Keratinocyte (primary cell): Measurements from ENCODE around the gene NMNAT2. TPM values are rescaled to one million over a fixed set of nuclear protein-coding genes. Genes with fewer than 3 reads are reported as not detected.

Experiments used
- DNase-seq: peaks from one replicate; pipeline ENCODE4 v3.0.0-alpha.2; 2011; ENCODE audit warnings: low read depth, missing footprints, low spot score
- FAIRE-seq: peaks from 2 replicates; lab custom pipeline; 2011; peaks lifted over from hg19 to GRCh38; lab: Jason Lieb, UNC
- H2AFZ ChIP-seq: 2 replicates; pipeline ENCODE4 v1.6.0; 2012; ENCODE audit warnings: low read length, control low read depth, inconsistent platforms; ENCODE audit not compliant: control insufficient read depth
- H3K27ac ChIP-seq: 2 replicates; pipeline ENCODE4 v1.5.1; 2011; ENCODE audit warnings: low read length; ENCODE audit not compliant: control insufficient read depth, insufficient read depth
- H3K27me3 ChIP-seq: 3 replicates; pipeline ENCODE4 v1.6.0; 2011; ENCODE audit warnings: low read length; ENCODE audit not compliant: control insufficient read depth, insufficient read depth; ENCODE audit errors: extremely low read depth
- H3K36me3 ChIP-seq, 2 experiments: 2 replicates in 1 of 2; 3 replicates in 1 of 2; pipeline ENCODE4 v1.5.1; 2011; ENCODE audit warnings: low read length in 2 of 2, mild to moderate bottlenecking in 1 of 2; ENCODE audit not compliant: control insufficient read depth in 2 of 2, insufficient read depth in 2 of 2; ENCODE audit errors: extremely low read depth in 1 of 2
- H3K4me1 ChIP-seq: 3 replicates; pipeline ENCODE4 v1.5.1; 2011; ENCODE audit warnings: low read length; ENCODE audit not compliant: control insufficient read depth, insufficient read depth; ENCODE audit errors: extremely low read depth
- H3K4me2 ChIP-seq: 3 replicates; pipeline ENCODE4 v1.6.0; 2011; ENCODE audit warnings: low read depth, low read length; ENCODE audit not compliant: control insufficient read depth, insufficient read depth; ENCODE audit errors: extremely low read depth
- H3K4me3 ChIP-seq, 3 experiments: fragments of 200-600 bp in 1 of 3; sonication (generic) in 1 of 3; 2 replicates in 2 of 3; 3 replicates in 1 of 3; pipeline ENCODE4 v1.5.1; 2011 to 2016; ENCODE audit warnings: low read length in 3 of 3, mild to moderate bottlenecking in 3 of 3, control low read depth in 2 of 3, inconsistent platforms in 1 of 3, low read depth in 1 of 3, mixed read lengths in 1 of 3, mixed run types in 1 of 3, moderate library complexity in 1 of 3; ENCODE audit not compliant: control insufficient read depth in 2 of 3, insufficient read depth in 2 of 3; ENCODE audit errors: extremely low read depth in 1 of 3
- H3K79me2 ChIP-seq: 2 replicates; pipeline ENCODE4 v1.6.0; 2012; ENCODE audit warnings: low read length; ENCODE audit not compliant: control insufficient read depth, insufficient read depth
- H3K9ac ChIP-seq: 3 replicates; pipeline ENCODE4 v1.6.0; 2011; ENCODE audit warnings: low read length; ENCODE audit not compliant: control insufficient read depth, insufficient read depth; ENCODE audit errors: extremely low read depth
- H3K9me1 ChIP-seq: 3 replicates; pipeline ENCODE4 v1.6.0; 2011; ENCODE audit warnings: low read length; ENCODE audit not compliant: control insufficient read depth, insufficient read depth; ENCODE audit errors: extremely low read depth
- H3K9me3 ChIP-seq: 2 replicates; pipeline ENCODE4 v1.5.1; 2012; ENCODE audit warnings: low read depth, low read length; ENCODE audit not compliant: control insufficient read depth
- H4K20me1 ChIP-seq: 3 replicates; pipeline ENCODE4 v1.6.0; 2011; ENCODE audit warnings: low read length; ENCODE audit not compliant: control insufficient read depth, insufficient read depth; ENCODE audit errors: extremely low read depth
- EZH2 ChIP-seq: IDR thresholded peaks from one replicate; pipeline ENCODE4 v1.6.1; 2012; ENCODE audit warnings: inconsistent platforms, mild to moderate bottlenecking, low read length, moderate library complexity
- dilution Hi-C: fragments of 300-500 bp; cut with MboI; formaldehyde crosslinking; loops from one replicate; pipeline ENCODE4 v1.7.0; 2020; ENCODE audit warnings: low sequenced_read_pairs; ENCODE audit not compliant: extremely low pct_ligation_motif_present
- polyA plus RNA-seq, 5 experiments: library from polyadenylated mRNA; depleted of rRNA in 3 of 5; stranded (reverse) in 3 of 5; stranded (forward) in 1 of 5; unstranded in 1 of 5; fragments of >200 nt; gene quantifications; 1 replicate in 1 of 5; 2 replicates in 3 of 5; 3 replicates in 1 of 5; pipeline versions ENCODE4 v1.2.1 to v1.2.3, GENCODE V29; 2011 to 2012; ENCODE audit warnings: missing spikeins in 2 of 5, low read depth in 1 of 5, low replicate concordance in 1 of 5
- TF ChIP-seq, protein P1 (sequence below), 3 experiments: IDR thresholded peaks in 1 of 3; conservative IDR thresholded peaks in 1 of 3; optimal IDR thresholded peaks in 1 of 3; 2 replicates in 2 of 3; 3 replicates in 1 of 3; pipeline versions ENCODE3 to v1.5.1; 2011; ENCODE audit warnings: low read length in 3 of 3, mild to moderate bottlenecking in 3 of 3, moderate library complexity in 2 of 3, control low read depth in 1 of 3, inconsistent platforms in 1 of 3; ENCODE audit not compliant: insufficient read depth in 2 of 3; ENCODE audit errors: extremely low read depth in 1 of 3

Gene NMNAT2
- polyA plus RNA-seq, 1 donor (not counting 4 experiments of a cell fraction or from before 2014, with no cell fraction given), result 0.72 TPM

DNA sequence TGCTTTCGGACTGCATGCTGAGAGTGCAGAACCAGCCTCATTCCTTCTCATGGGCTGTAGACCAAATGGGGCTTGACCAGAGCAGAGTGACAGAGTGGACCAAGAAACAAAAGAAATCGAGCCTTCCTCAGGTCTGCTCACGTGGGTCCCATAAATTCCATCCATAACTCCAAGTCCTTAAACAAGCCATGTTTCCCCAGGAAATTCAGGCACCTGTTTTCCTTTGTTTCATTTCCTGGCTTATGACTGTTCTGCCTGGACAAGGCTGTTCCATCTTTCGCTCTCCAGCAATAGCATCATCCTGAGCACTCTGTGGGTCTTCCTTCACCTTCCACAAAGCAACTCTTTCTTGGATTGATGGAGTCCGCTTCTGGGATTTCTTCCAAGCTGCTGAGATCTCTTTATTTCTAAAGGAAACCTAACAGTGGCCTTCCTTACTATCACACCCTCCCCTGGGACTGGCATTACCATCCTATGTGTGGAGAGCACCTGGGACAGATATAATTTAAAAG is 168.2 kb downstream of the NMNAT2 start:
- H3K9me3 ChIP-seq, result no peaks in the 10 kb centered on the region
- H3K4me1 ChIP-seq, result no peaks in the 10 kb centered on the region
- dilution Hi-C loops, result no loop called here
- no peaks in the 10 kb centered on the region for H4K20me1 ChIP-seq
- H3K9ac ChIP-seq, result no peak overlapping the region
- no peak overlapping the region for H3K4me2 ChIP-seq
- no peak overlapping the region for H3K27ac ChIP-seq
- FAIRE-seq, result no peak
- H3K36me3 ChIP-seq, result peaks cover 0 to 5% of the 10 kb centered on the region in 2 experiments
- H2AFZ ChIP-seq, result no peak overlapping the region
- DNase-seq, result no peak
- TF ChIP-seq, protein P1, sequence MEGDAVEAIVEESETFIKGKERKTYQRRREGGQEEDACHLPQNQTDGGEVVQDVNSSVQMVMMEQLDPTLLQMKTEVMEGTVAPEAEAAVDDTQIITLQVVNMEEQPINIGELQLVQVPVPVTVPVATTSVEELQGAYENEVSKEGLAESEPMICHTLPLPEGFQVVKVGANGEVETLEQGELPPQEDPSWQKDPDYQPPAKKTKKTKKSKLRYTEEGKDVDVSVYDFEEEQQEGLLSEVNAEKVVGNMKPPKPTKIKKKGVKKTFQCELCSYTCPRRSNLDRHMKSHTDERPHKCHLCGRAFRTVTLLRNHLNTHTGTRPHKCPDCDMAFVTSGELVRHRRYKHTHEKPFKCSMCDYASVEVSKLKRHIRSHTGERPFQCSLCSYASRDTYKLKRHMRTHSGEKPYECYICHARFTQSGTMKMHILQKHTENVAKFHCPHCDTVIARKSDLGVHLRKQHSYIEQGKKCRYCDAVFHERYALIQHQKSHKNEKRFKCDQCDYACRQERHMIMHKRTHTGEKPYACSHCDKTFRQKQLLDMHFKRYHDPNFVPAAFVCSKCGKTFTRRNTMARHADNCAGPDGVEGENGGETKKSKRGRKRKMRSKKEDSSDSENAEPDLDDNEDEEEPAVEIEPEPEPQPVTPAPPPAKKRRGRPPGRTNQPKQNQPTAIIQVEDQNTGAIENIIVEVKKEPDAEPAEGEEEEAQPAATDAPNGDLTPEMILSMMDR (optimal IDR thresholded peaks at IDR 0.05 in 1 of 3, IDR thresholded peaks at IDR 0.05 in 1 of 3, conservative IDR thresholded peaks at IDR 0.05 in 1 of 3; ENCODE audit: extremely low read depth in 1 of 3, insufficient read depth in 2 of 3, low read length in 3 of 3), result no peak
- no peak for TF ChIP-seq EZH2
- H3K9me1 ChIP-seq, result peaks cover 3% of the 10 kb centered on the region
- no peaks in the 10 kb centered on the region for H3K79me2 ChIP-seq
- no peaks in the 10 kb centered on the region for H3K27me3 ChIP-seq
- no peak overlapping the region for H3K4me3 ChIP-seq

DNA sequence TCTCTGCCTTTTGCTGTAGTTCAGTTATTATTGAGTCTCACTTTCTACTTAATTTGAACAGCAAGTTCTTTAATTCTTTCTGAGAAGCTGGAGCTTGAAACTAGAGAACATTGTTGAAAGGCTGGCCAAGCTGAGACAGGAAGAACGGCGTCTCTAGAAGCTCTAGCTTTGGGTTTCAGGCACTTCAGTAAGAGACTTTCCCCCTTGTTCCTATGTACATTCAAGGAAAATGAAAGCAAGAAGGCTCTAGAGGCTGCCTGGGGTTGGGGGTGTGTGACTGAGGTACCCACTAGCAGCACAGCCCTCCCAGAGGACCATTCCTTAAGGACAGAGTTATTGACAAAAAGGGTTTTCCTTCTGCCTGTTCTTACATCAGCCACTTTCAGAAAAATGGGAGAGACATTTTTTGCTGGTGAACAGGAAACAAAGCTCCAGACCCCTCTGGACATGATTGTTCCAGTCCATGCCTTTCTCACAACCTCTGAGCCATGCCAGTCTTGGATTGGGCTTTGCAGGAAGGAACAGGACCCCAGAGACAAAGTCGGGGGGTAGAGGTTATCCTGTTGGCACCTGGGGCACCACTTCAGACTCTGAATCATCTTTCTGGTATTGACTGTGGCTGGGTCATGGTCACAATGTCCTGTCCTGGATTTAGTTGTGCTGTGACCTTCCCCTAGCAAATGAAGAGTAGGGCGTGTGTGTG is 169.0 kb downstream of the NMNAT2 start:
- TF ChIP-seq EZH2, result no peak
- TF ChIP-seq, protein P1 (optimal IDR thresholded peaks at IDR 0.05 in 1 of 3, IDR thresholded peaks at IDR 0.05 in 1 of 3, conservative IDR thresholded peaks at IDR 0.05 in 1 of 3; ENCODE audit: extremely low read depth in 1 of 3, insufficient read depth in 2 of 3, low read length in 3 of 3), result no peak
- H3K4me3 ChIP-seq, result no peak overlapping the region
- no peak overlapping the region for H3K9ac ChIP-seq
- dilution Hi-C loops, result no loop called here
- FAIRE-seq (no peak), DNase-seq (no peak)
- no peaks in the 10 kb centered on the region for H3K9me3 ChIP-seq
- H4K20me1 ChIP-seq, result no peaks in the 10 kb centered on the region
- H3K79me2 ChIP-seq, result no peaks in the 10 kb centered on the region
- H3K9me1 ChIP-seq, result peaks cover 3% of the 10 kb centered on the region
- H2AFZ ChIP-seq, result no peak overlapping the region
- no peaks in the 10 kb centered on the region for H3K27me3 ChIP-seq
- peaks cover 5 to 11% of the 10 kb centered on the region in 2 experiments for H3K36me3 ChIP-seq
- H3K27ac ChIP-seq, result no peak overlapping the region
- no peak overlapping the region for H3K4me2 ChIP-seq
- H3K4me1 ChIP-seq, result no peaks in the 10 kb centered on the region
